ENCODE data around the gene FOXO1.

The FOXO1 gene

GRCh38 chr13:40506592-40507446 lies 159.6 kb downstream of the FOXO1 start:
- no peak for DNase-seq (ENCODE audit: low read depth)

Measured in stimulated activated CD8-positive, alpha-beta memory T cell treated with anti-CD3 and anti-CD28 coated beads, Interleukin-7, amount 100 ng/mL, for 24 hours (primary cell).